ENCODE results near the gene RABL2A.
"Not testable (repeated sequence)": the region's sequence is repeated elsewhere in the genome, so short reads cannot be mapped to it uniquely, and the experiment has no call there.

Gene RABL2A

GRCh38 chr2:113690871-113691270 is 63.8 kb downstream of the RABL2A start:
- not testable (repeated sequence) for DNase-seq
